ENCODE measurements around the gene NUDT3. TPM values are rescaled to one million over a fixed set of nuclear protein-coding genes. Genes with fewer than 3 reads are reported as not detected.

NUDT3 gene
- total and polyA plus RNA-seq, 2 experiments from 2014 or later: 12.1 to 31.1 TPM

- no peaks in the 10 kb centered on the region for H3K4me1 ChIP-seq (ENCODE audit: insufficient read depth)
- no peak overlapping the region for H3K27ac ChIP-seq (ENCODE audit: low read depth)
- no peak for DNase-seq (ENCODE audit: low spot score)
- TF ChIP-seq JUNB (IDR thresholded peaks at IDR 0.05; ENCODE audit: unreplicated experiment): no peak
- no peak for TF ChIP-seq EZH2 (IDR thresholded peaks at IDR 0.05; ENCODE audit: low read depth, unreplicated experiment)
- no peak for TF ChIP-seq ZNF462 (CRISPR knock-in tag; IDR thresholded peaks at IDR 0.05)
- TF ChIP-seq NANOG (IDR thresholded peaks at IDR 0.05; ENCODE audit: borderline replicate concordance): no peak
- no peak for TF ChIP-seq ETS1 (IDR thresholded peaks at IDR 0.05)
- TF ChIP-seq ZNF114 (CRISPR knock-in tag; IDR thresholded peaks at IDR 0.05): no peak
- no peak for TF ChIP-seq CTCF (conservative IDR thresholded peaks at IDR 0.05; ENCODE audit: low read depth in 2 of 2)
- no peak for TF ChIP-seq POLR2AphosphoS5 (IDR thresholded peaks at IDR 0.05; ENCODE audit: low read depth)
- TF ChIP-seq ZNF331 (CRISPR knock-in tag; IDR thresholded peaks at IDR 0.05; ENCODE audit: low read depth): no peak
- no peak for TF ChIP-seq STAT1 (IDR thresholded peaks at IDR 0.05; ENCODE audit: unreplicated experiment)
- TF ChIP-seq EZH2phosphoT487 (IDR thresholded peaks at IDR 0.05; ENCODE audit: unreplicated experiment): no peak
- TF ChIP-seq REST (IDR thresholded peaks at IDR 0.05; ENCODE audit: unreplicated experiment): no peak
- no peak for TF ChIP-seq CREB1 (CRISPR knock-in tag; IDR thresholded peaks at IDR 0.05; ENCODE audit: low read depth)
- ATAC-seq: no peak
- no peaks in the 10 kb centered on the region for H3K9me2 ChIP-seq (ENCODE audit: insufficient read depth)
- Mint-ChIP-seq H3K27me3 (ENCODE audit: insufficient read depth, low read depth, poor library complexity) (peaks cover 3% of the 10 kb centered on the region), H3K36me3 (ENCODE audit: low read depth) (peaks cover 13% of the 10 kb centered on the region; the same call in 2 of the 3 replicates), H3K27ac (no peak overlapping the region), H3K9me3 (peaks cover 30% of the 10 kb centered on the region), H3K4me3 (no peak overlapping the region), H3K4me1 (no peaks in the 10 kb centered on the region)
- no peaks in the 10 kb centered on the region for H3K36me3 ChIP-seq (ENCODE audit: insufficient read depth)
- H3K4me3 ChIP-seq: no peak overlapping the region
- H4K20me1 ChIP-seq (replicated peaks; ENCODE audit: insufficient read depth): no peaks in the 10 kb centered on the region
- no peaks in the 10 kb centered on the region for H3K27me3 ChIP-seq (ENCODE audit: insufficient read depth)
- H3K79me2 ChIP-seq (replicated peaks; ENCODE audit: insufficient read depth): no peaks in the 10 kb centered on the region
- no peak overlapping the region for H3K4me2 ChIP-seq
- no peak overlapping the region for H2AFZ ChIP-seq
- no peaks in the 10 kb centered on the region for H3F3A ChIP-seq (replicated peaks; ENCODE audit: low read depth)
Measured at GRCh38 chr6:34437644-34437970, 45.1 kb upstream of the NUDT3 start.
